GM20431 (cell line): ENCODE data around the gene SMIM9.
"Not testable (repeated sequence)": the region's sequence is repeated elsewhere in the genome, so short reads cannot be mapped to it uniquely, and the experiment has no call there.

ENCODE experiments used
- in situ Hi-C: fragments of 300-500 bp; cut with MseI, MboI; formaldehyde crosslinking; loops from one replicate; pipeline ENCODE4 v1.15.0; 2020; ENCODE audit warnings: low sequenced_read_pairs; ENCODE audit not compliant: unreplicated experiment

The SMIM9 gene

GRCh38 chrX:154834562-154834961 is at the start of gene SMIM9:
Gene SMIM9 (minus strand): TSS chrX:154834662. CDS start chrX:154830856, 3,806 bp downstream.
- in situ Hi-C loops: no loop called here

DNA sequence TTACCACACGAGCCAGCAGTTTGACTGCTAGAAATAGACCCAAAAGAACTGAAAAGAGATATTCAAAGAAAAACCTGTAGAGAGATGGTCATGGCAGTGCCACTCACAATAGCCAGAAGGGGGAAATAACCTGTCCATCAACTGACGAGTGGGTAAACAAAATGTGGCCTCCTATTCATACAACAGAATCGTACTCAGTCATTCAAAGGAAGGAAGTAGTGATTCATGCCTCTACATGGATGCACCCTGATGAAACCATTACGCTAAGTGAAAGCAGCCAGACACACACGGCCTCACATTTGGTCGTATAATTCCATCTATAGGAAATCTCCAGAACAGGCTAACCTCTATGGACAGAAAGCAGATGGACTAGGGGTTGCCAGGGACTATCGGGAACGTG is 49.6 kb upstream of the SMIM9 start:
- in situ Hi-C loops: not testable (repeated sequence)

DNA sequence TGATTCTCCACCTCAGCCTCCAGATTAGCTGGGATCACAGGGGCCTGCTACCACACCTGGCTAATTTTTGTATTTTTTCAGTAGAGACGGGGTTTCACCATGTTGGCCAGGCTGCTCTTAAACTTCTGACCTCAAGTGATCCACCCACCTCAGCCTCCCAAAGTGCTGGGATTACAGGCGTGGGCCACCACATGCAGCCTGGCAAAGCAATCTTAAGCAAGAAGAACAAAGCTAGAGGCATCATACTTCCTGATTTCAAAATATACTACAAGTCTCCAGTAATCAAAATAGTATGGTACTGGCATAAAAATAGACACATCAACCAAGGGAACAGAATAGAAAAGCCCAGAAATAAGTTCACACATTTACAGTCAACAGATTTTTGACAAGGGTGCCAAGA is 38.9 kb upstream of the SMIM9 start:
- in situ Hi-C loops: no loop called here

GRCh38 chrX:154868522-154868921 is 34.1 kb upstream of the SMIM9 start:
- in situ Hi-C loops: not testable (repeated sequence)

DNA sequence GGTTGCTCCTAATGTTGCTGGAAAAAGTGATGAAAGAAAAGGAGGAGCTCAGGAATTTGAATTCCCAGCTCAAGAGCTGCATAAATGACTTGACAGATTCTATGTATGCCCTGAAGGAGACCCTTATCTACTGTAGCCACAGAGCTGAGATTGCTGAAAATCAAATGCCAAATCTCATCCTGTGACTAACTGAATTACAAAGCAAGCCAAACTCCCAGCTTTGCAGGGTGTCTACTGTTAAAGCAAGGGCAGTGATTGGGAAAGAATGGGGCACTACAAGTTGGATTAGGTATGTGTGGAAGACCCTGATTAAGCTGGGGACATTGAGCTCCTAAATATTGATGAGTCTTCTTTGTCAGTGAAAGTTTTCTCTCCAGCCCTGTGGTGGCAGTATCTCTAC is 20.8 kb upstream of the SMIM9 start:
- in situ Hi-C loops: no loop called here

DNA sequence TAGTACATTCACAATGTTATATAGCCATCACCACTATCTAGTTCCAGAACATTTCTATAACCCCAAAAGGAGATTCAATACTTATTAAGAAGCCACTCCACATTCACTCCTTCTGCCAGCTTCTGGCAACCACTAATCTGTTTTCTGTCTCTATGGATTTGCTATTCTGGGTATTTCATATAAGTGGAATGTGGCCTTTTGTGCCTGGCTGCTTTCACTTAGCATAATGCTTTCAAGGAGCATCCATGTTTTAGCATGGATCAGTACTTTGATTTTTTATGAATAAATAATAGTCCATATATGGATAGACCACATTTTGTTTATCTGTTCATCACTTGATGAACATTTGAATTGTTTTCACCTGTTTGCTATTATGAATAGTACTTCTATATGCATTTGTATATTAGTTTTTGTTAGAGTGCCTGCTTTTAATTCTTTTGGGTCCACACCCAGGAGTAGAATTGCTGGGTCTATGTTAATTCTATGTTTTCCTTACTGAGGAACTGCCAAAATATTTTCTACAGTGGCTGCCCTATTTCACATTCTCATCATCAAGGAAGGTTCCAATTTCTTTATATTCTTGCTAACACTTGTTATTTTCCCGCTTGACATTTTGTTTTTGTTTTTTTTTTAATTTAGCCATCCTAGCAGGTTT is 16.6 kb upstream of the SMIM9 start:
- in situ Hi-C loops: no loop called here

DNA sequence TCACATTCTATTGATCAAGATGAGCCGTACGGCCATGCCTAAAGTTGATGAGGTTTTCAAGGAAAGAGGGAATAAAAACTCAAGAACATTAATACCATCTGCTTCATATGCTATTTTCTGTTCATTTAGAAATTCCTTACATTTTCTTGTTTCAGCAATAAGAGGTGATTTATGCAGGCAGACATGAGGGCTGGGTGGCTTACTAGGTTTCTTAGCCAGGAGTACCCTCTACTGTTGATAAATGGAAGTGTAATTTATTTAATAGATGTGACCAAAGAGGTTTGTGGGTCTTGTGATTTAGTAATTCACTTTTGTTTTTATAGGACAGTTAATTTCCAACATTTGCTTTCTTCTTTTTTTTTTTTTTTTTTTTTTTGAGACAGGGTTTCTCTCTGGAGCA is 6.4 kb upstream of the SMIM9 start:
- in situ Hi-C loops: no loop called here

GRCh38 chrX:154836163-154836562 is 1.7 kb upstream of the SMIM9 start:
- in situ Hi-C loops: no loop called here

DNA sequence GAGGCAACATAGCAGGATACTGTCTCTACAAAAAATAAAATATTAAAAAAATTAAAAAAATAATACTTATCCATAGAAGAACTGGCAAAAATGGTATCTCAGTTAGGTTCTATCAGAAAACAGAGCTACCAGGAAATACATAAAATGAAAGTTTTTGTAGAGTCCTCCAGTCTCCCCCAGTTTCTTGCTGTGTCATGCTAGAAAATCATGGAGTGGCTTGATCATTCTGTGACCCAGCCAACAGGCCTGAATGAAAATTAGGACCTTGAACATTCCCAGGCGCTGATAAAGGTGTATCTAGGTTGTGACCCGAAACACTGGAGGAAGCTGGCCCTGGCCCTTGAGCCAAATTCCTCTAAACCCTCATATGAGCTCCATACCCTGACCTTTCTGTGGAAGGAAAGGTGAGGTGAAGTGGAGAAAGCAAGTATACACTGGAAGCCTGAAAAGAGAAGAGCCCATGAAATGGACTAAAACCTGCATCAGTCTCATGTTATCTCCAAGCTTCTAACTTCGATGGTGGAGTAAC is 652 bp downstream of the SMIM9 start:
- in situ Hi-C loops: no loop called here

- in situ Hi-C loops: no loop called here
Observed at GRCh38 chrX:154829926-154830442, 4.5 kb downstream of the SMIM9 start.

DNA sequence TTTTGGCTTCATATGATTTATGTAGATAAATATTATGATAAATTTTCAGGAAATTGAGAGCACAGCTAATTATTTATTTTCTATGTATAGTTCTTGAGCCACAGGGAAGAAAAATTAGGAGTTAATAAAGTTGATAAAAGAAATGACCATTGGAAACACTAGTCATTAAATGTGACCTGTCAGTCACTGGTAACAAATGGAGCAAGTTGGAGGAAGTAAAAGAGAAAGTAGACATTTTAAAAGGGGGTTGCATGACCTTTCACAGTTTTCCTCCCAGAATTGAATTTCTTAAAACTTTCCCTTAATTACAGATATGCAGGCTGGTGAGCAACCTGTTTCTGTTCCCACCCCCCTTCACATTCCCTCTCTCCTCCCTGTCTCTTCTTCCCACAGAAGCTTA is 5.3 kb downstream of the SMIM9 start:
- in situ Hi-C loops: no loop called here

GRCh38 chrX:154828016-154828408 is 6.5 kb downstream of the SMIM9 start:
- in situ Hi-C loops: no loop called here

GRCh38 chrX:154827194-154828015 is 7.1 kb downstream of the SMIM9 start:
- in situ Hi-C loops: no loop called here

- in situ Hi-C loops: not testable (repeated sequence)
Observed at GRCh38 chrX:154825586-154825985, 8.9 kb downstream of the SMIM9 start.

DNA sequence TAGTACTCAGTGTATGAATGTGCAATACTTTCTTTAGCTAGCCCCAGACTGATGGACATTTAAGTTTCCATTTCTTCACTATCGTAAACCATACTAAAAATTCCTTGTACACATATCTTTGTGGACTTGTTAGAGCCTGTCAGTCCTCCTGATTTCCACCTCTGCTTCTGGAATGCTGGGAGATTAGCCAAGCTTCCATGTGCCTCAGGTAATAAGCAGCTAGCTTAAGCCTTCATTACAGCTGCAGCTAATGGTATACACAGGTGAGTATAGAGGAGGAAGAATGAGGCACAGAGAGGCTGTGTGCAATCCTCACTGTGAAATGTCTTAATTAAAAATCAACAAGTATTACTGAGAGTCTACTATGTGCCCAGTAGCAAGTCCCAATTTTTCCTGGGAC is 9.8 kb downstream of the SMIM9 start:
- in situ Hi-C loops: no loop called here

DNA sequence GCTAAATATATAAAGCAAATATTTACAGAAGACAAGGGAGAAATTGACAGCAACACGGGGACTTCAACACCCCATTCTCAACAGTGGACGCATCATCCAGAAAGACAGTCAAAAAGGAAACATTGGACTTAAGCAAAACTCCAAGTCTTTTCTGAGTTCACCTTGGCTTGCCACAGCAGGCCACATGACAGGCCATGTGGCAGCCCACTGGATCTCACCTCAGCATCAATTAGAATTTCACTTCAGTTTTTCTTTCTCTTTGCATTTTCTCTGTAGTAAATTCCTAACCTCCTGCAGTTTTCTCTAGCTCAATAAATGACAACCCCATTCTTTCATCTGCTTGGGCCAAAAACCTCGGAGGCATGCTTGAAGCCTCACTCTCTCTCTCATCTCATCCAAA is 12.4 kb downstream of the SMIM9 start:
- in situ Hi-C loops: no loop called here

DNA sequence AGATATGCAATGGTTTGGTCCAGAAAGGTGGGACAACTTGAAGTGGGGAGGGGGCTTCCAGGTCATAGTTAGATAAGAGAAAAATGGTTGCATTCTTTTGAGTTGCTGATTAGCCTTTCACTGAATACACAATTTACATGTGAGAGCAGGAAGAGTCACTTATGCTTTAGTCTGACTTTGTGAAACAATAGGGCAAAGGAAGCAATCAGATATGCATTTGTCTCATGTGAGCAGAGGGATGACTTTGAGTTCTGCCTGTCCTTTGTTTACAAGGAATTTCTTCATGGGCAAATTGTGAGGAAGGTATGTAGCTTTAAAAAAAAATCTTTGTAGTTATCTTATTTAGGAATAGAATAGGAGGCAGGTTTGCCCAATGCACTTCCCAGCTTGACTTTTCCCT is 12.9 kb downstream of the SMIM9 start:
- in situ Hi-C loops: no loop called here

DNA sequence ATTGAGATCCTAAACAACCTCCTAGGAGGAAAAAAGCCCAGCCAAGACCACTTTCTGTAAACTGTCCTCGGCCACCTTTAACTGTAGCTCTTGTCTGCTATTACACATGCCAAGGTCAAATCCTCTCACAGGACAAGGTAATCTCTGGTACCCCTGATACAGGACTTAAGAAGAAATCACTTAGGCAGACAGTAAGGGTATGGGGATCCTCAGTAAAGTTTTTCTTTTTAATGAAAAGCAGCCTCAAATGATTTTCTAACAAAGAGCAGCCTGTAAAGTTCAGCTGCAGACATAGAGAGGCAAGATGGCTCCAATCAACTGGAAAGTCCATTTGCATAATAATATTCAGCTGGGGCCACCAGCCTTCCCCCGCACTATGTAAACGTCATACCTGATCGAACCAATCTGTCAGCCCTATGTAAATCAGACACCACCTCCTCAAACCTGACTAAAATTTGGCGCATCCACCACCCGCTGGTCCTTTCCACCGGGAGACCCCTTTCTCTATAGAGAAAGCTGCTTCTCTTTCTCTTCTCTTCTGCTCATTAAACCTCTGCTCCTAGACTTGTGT is 14.6 kb downstream of the SMIM9 start:
- in situ Hi-C loops: no loop called here

DNA sequence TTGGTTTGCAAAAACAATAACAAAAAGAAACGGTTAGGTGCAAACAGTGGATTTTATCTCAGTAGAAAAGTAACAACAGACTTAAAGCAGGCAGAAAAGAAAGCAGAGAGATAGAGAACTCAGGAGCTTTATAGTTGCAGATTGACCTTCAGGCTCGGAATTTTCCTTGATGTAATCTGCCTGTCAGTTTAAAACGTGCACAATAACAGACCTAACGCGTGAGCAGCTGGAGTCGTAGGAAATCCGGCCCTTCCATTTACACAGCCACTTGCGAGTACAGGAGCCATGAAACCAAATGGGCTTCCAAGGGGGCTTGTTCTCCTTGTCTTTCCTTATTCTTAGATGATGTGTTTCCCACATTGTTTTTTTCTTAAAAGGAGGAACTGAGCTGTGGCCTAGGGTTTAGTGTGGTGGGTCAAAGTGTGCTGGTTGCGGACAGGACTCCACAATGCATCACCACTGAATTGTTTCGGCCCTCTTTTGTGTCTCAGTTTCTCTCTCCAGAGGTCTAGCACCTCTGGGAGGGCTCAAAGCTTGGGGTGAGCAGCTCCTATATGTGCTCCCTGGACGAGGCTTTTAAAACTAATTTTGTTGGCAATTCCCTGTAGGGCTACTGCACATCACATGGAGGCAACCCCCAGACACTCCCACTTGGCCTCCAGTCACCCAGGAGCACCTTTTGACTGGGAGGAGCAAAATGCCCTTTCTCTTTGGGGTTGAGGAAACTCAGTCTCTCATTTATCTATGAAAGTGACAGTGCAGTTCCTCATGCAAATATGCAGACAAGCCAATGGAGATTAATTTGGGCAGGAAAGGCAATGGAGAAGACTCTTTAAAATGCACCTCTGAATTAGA is 15.3 kb downstream of the SMIM9 start:
- in situ Hi-C loops: no loop called here

DNA sequence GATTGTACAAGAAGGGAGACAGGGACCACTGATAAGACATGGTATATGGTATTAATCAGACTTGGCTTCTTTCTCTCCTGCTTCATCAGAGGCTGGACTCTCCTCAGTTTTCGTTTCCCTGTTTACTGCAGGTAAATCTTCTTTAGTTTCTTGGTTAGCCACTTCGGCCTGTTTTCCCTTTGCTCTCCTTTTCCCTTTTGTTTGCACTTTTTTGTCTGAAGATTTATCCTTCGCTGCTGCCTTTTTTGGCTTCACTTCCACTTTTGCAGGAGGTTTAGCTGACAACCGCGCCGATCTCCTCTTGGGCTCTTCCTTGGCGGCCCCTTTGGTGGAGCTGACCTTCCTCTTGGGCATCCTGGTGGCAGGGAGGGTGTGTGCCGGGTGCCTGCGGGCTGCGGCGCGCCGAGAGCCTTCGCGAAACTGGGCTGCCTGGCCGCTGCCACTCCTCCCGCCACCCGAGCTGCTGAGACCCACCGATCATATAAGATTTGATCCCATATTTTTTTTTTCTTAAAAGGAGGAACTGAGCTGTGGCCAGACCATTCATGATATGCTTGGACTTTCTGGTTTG is 17.3 kb downstream of the SMIM9 start:
- in situ Hi-C loops: not testable (repeated sequence)
